WTC11 (cell line): ENCODE results near the gene ITGA1.

Experiments
- NFYB ChIP-seq: sonication (generic); formaldehyde crosslinking; conservative IDR thresholded peaks from 2 replicates; pipeline ENCODE4 v1.8.0; 2022; ENCODE audit warnings: low read depth, missing genetic modification reagents
- RORB ChIP-seq: fragments of 250-450 bp; sonication (Bioruptor Pico); IDR thresholded peaks from 2 replicates; pipeline ENCODE4 v1.9.0; 2021; ENCODE audit warnings: mild to moderate bottlenecking
- ZNF219 ChIP-seq: sonication (generic); formaldehyde crosslinking; IDR thresholded peaks from 2 replicates; pipeline ENCODE4 v1.8.0; 2023; ENCODE audit warnings: missing genetic modification reagents, mild to moderate bottlenecking, borderline replicate concordance
- TF ChIP-seq, protein P1 (sequence below): sonication (generic); formaldehyde crosslinking; IDR thresholded peaks from 2 replicates; pipeline ENCODE4 v1.8.0; 2022; ENCODE audit warnings: mild to moderate bottlenecking, missing genetic modification reagents
- TF ChIP-seq, protein P2 (sequence below): fragments of 200-600 bp; IDR thresholded peaks from 2 replicates; pipeline ENCODE4 v1.8.0; 2022; ENCODE audit warnings: antibody characterized with exemption
- TF ChIP-seq, protein P3 (sequence below): sonication (generic); formaldehyde crosslinking; IDR thresholded peaks from 2 replicates; pipeline ENCODE4 v1.8.1; 2023; ENCODE audit warnings: mild to moderate bottlenecking, missing genetic modification reagents, moderate library complexity
- TF ChIP-seq, protein P4 (sequence below): sonication (generic); formaldehyde crosslinking; conservative IDR thresholded peaks from 2 replicates; pipeline ENCODE4 v1.8.1; 2022; ENCODE audit warnings: mild to moderate bottlenecking, missing genetic modification reagents

DNA sequence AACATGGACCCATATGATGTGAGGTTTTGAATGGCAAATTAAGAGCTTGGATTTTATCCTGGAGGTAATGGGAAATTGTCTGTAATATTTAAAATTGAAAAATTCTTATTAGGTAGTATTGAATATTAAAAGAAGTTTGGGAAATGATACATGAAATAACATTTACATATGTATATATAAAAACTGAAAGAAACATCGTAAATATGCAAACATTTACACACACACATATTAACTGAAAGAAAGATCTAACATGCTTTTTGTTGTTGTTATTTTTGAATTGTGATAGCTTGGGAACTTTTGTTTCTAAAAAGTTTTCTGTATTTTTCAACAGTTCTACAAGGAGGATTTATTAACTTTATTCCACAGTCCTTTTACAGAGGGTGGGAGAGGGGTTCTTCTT, 118.6 kb downstream of the ITGA1 start:
- TF ChIP-seq, protein P1, sequence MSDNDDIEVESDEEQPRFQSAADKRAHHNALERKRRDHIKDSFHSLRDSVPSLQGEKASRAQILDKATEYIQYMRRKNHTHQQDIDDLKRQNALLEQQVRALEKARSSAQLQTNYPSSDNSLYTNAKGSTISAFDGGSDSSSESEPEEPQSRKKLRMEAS (CRISPR knock-in tag): no peak
- TF ChIP-seq, protein P2, sequence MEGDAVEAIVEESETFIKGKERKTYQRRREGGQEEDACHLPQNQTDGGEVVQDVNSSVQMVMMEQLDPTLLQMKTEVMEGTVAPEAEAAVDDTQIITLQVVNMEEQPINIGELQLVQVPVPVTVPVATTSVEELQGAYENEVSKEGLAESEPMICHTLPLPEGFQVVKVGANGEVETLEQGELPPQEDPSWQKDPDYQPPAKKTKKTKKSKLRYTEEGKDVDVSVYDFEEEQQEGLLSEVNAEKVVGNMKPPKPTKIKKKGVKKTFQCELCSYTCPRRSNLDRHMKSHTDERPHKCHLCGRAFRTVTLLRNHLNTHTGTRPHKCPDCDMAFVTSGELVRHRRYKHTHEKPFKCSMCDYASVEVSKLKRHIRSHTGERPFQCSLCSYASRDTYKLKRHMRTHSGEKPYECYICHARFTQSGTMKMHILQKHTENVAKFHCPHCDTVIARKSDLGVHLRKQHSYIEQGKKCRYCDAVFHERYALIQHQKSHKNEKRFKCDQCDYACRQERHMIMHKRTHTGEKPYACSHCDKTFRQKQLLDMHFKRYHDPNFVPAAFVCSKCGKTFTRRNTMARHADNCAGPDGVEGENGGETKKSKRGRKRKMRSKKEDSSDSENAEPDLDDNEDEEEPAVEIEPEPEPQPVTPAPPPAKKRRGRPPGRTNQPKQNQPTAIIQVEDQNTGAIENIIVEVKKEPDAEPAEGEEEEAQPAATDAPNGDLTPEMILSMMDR: no peak
- TF ChIP-seq ZNF219 (no peak), NFYB (no peak), RORB (CRISPR knock-in tag) (no peak)
- TF ChIP-seq, protein P3, sequence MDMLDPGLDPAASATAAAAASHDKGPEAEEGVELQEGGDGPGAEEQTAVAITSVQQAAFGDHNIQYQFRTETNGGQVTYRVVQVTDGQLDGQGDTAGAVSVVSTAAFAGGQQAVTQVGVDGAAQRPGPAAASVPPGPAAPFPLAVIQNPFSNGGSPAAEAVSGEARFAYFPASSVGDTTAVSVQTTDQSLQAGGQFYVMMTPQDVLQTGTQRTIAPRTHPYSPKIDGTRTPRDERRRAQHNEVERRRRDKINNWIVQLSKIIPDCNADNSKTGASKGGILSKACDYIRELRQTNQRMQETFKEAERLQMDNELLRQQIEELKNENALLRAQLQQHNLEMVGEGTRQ (CRISPR knock-in tag): no peak
- TF ChIP-seq, protein P4, sequence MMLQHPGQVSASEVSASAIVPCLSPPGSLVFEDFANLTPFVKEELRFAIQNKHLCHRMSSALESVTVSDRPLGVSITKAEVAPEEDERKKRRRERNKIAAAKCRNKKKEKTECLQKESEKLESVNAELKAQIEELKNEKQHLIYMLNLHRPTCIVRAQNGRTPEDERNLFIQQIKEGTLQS (CRISPR knock-in tag): no peak
